Measurements from ENCODE around the gene PHC2.

GRCh38 chr1:33375316-33375715, 55.6 kb downstream of the PHC2 start:
- TF ChIP-seq, protein P1, sequence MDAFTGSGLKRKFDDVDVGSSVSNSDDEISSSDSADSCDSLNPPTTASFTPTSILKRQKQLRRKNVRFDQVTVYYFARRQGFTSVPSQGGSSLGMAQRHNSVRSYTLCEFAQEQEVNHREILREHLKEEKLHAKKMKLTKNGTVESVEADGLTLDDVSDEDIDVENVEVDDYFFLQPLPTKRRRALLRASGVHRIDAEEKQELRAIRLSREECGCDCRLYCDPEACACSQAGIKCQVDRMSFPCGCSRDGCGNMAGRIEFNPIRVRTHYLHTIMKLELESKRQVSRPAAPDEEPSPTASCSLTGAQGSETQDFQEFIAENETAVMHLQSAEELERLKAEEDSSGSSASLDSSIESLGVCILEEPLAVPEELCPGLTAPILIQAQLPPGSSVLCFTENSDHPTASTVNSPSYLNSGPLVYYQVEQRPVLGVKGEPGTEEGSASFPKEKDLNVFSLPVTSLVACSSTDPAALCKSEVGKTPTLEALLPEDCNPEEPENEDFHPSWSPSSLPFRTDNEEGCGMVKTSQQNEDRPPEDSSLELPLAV (CRISPR knock-in tag; conservative IDR thresholded peaks at IDR 0.05; ENCODE audit: low read depth): no peak
- TF ChIP-seq ZNF282 (IDR thresholded peaks at IDR 0.05; ENCODE audit: partially characterized antibody) (no peak), NR3C1 (CRISPR knock-in tag; IDR thresholded peaks at IDR 0.05) (no peak), NR2C2 (CRISPR knock-in tag; IDR thresholded peaks at IDR 0.05; ENCODE audit: borderline replicate concordance) (no peak)

All from HepG2 (cell line).